IMR-90 (cell line): ENCODE results near the gene BTG2. TPM values are rescaled to one million over a fixed set of nuclear protein-coding genes. Genes with fewer than 3 reads are reported as not detected.

ENCODE experiments used
- ATAC-seq: fragments of 200-7000 bp; cut with Tn5 transposase; 2 replicates; pipeline ENCODE4 v1.9.1; 2020; ENCODE audit warnings: low read depth, mild to moderate bottlenecking, moderate library complexity
- BruUV-seq: library from RNA; stranded (reverse); fragments of 400-500 nt; replicated peaks from 2 replicates; lab custom pipeline; 2021; lab: Mats Ljungman, UMichigan
- CTCF ChIA-PET: fragments of 300-600 bp; formaldehyde crosslinking; extraction: SDS; loops from one replicate; lab custom pipeline; 2021; ENCODE audit warnings: antibody characterized with exemption; lab: Yijun Ruan, JAX
- POLR2A ChIA-PET: fragments of 300-600 bp; sonication (Branson Sonifier 250); formaldehyde crosslinking; loops from one replicate; lab custom pipeline; 2022; ENCODE audit warnings: antibody characterized with exemption; ENCODE audit not compliant: unreplicated experiment; lab: Charles Lee
- DNase-seq: peaks from one replicate; pipeline ENCODE4 v3.0.0; 2013
- H2AFZ ChIP-seq: replicated peaks from 2 replicates; pipeline ENCODE3; 2013; ENCODE audit warnings: low read length, mild to moderate bottlenecking; ENCODE audit not compliant: poor library complexity
- H2AK5ac ChIP-seq: 2 replicates; pipeline ENCODE4 v1.6.1; 2013; ENCODE audit warnings: low read depth, low read length, inconsistent platforms
- H2AK9ac ChIP-seq: replicated peaks from 2 replicates; pipeline ENCODE3; 2013; ENCODE audit warnings: mild to moderate bottlenecking, low read depth, low read length, moderate library complexity; ENCODE audit not compliant: poor library complexity
- H2BK120ac ChIP-seq: 2 replicates; pipeline ENCODE4 v1.6.1; 2013; ENCODE audit warnings: low read depth, low read length, inconsistent platforms
- H2BK15ac ChIP-seq: 3 replicates; pipeline ENCODE4 v1.6.1; 2013; ENCODE audit warnings: low read depth, low read length, inconsistent platforms
- H2BK20ac ChIP-seq: 2 replicates; pipeline ENCODE4 v1.6.1; 2013; ENCODE audit warnings: low read depth, mild to moderate bottlenecking, inconsistent platforms, low read length, moderate library complexity
- H2BK5ac ChIP-seq: 2 replicates; pipeline ENCODE4 v1.6.1; 2013; ENCODE audit warnings: mild to moderate bottlenecking, low read depth, low read length, inconsistent platforms; ENCODE audit not compliant: poor library complexity, severe bottlenecking
- H3K14ac ChIP-seq: replicated peaks from 2 replicates; pipeline ENCODE4 v1.6.1; 2013; ENCODE audit warnings: low read depth, low read length, inconsistent platforms
- H3K18ac ChIP-seq: 2 replicates; pipeline ENCODE4 v1.6.1; 2013; ENCODE audit warnings: low read depth, low read length, control low read depth
- H3K23ac ChIP-seq: 2 replicates; pipeline ENCODE4 v1.6.1; 2013; ENCODE audit warnings: low read depth, low read length, inconsistent platforms
- H3K27ac ChIP-seq: 2 replicates; pipeline ENCODE4 v1.5.1; 2013; ENCODE audit warnings: mild to moderate bottlenecking, control low read depth, low read length; ENCODE audit not compliant: insufficient read depth
- H3K27me3 ChIP-seq: 2 replicates; pipeline ENCODE4 v1.6.1; 2013; ENCODE audit warnings: low read length; ENCODE audit not compliant: control insufficient read depth, insufficient read depth
- H3K36me3 ChIP-seq: 2 replicates; pipeline ENCODE4 v1.6.1; 2013; ENCODE audit warnings: low read length, mixed read lengths; ENCODE audit not compliant: control insufficient read depth, insufficient read depth
- H3K4ac ChIP-seq: 2 replicates; pipeline ENCODE4 v1.6.1; 2013; ENCODE audit warnings: low read depth, low read length, inconsistent platforms
- H3K4me1 ChIP-seq: 2 replicates; pipeline ENCODE4 v1.6.1; 2013; ENCODE audit warnings: low read length, mixed read lengths; ENCODE audit not compliant: control insufficient read depth, insufficient read depth
- H3K4me2 ChIP-seq: 2 replicates; pipeline ENCODE4 v1.6.1; 2013; ENCODE audit warnings: low read depth, mild to moderate bottlenecking, control low read depth, low read length, moderate library complexity
- H3K4me3 ChIP-seq: 2 replicates; pipeline ENCODE4 v1.5.1; 2013; ENCODE audit warnings: low read depth, mild to moderate bottlenecking, control low read depth, low read length, moderate library complexity; ENCODE audit not compliant: insufficient read depth
- H3K56ac ChIP-seq: 2 replicates; pipeline ENCODE4 v1.6.1; 2013; ENCODE audit warnings: low read length, inconsistent platforms; ENCODE audit not compliant: insufficient read depth; ENCODE audit errors: extremely low read depth
- H3K79me1 ChIP-seq, 2 experiments: 2 replicates each; pipeline ENCODE4 v1.6.1; 2013; ENCODE audit warnings: low read length in 2 of 2, inconsistent platforms in 1 of 2, low read depth in 1 of 2
- H3K9ac ChIP-seq: 2 replicates; pipeline ENCODE4 v1.6.1; 2013; ENCODE audit warnings: low read depth, low read length, control low read depth
- H3K9me1 ChIP-seq: 2 replicates; pipeline ENCODE4 v1.6.1; 2013; ENCODE audit warnings: low read length, inconsistent platforms; ENCODE audit not compliant: insufficient read depth
- H3K9me3 ChIP-seq: 2 replicates; pipeline ENCODE4 v1.6.1; 2013; ENCODE audit warnings: low read length; ENCODE audit not compliant: control insufficient read depth, insufficient read depth
- H4K20me1 ChIP-seq: 2 replicates; pipeline ENCODE4 v1.6.1; 2013; ENCODE audit warnings: low read length, inconsistent platforms; ENCODE audit not compliant: insufficient read depth
- H4K5ac ChIP-seq: 2 replicates; pipeline ENCODE4 v1.6.1; 2013; ENCODE audit warnings: mild to moderate bottlenecking, low read depth, low read length, control low read depth
- H4K8ac ChIP-seq, 2 experiments: 2 replicates each; pipeline ENCODE4 v1.6.1; 2013; ENCODE audit warnings: low read depth in 2 of 2, low read length in 2 of 2, control low read depth in 1 of 2, inconsistent platforms in 1 of 2
- H4K91ac ChIP-seq: 2 replicates; pipeline ENCODE4 v1.6.1; 2013; ENCODE audit warnings: low read depth, low read length, inconsistent platforms; ENCODE audit not compliant: insufficient read depth
- BHLHE40 ChIP-seq: fragments of 150-350 bp; IDR thresholded peaks from 2 replicates; pipeline ENCODE4 v1.6.1; 2016; ENCODE audit warnings: mild to moderate bottlenecking, low read depth, low read length
- CHD1 ChIP-seq: IDR thresholded peaks from 2 replicates; pipeline ENCODE4 v1.6.1; 2012; ENCODE audit warnings: low read depth, low read length, improper control_type of control experiment
- CTCF ChIP-seq: conservative IDR thresholded peaks from 2 replicates; pipeline ENCODE4 v1.5.1; 2012; ENCODE audit warnings: mild to moderate bottlenecking, low read depth, low read length, improper control_type of control experiment
- FOS ChIP-seq: fragments of 150-350 bp; IDR thresholded peaks from 2 replicates; pipeline ENCODE4 v1.6.1; 2016; ENCODE audit warnings: low read depth, low read length
- MAFK ChIP-seq: IDR thresholded peaks from 2 replicates; pipeline ENCODE4 v1.6.1; 2012; ENCODE audit warnings: low read depth, low read length, improper control_type of control experiment
- MAZ ChIP-seq: IDR thresholded peaks from 2 replicates; pipeline ENCODE4 v1.6.1; 2012; ENCODE audit warnings: low read depth, mild to moderate bottlenecking, low read length, improper control_type of control experiment, moderate library complexity, borderline replicate concordance
- MXI1 ChIP-seq: IDR thresholded peaks from 2 replicates; pipeline ENCODE4 v1.6.1; 2012; ENCODE audit warnings: low read depth, mild to moderate bottlenecking, low read length, moderate library complexity, borderline replicate concordance
- NFE2L2 ChIP-seq: fragments of 150-350 bp; IDR thresholded peaks from 2 replicates; pipeline ENCODE4 v1.6.1; 2016; ENCODE audit warnings: low read depth, mild to moderate bottlenecking, low read length
- POLR2A ChIP-seq: IDR thresholded peaks from 2 replicates; pipeline ENCODE4 v1.6.1; 2012; ENCODE audit warnings: mild to moderate bottlenecking, low read depth, low read length
- RAD21 ChIP-seq: IDR thresholded peaks from 2 replicates; pipeline ENCODE4 v1.6.1; 2012; ENCODE audit warnings: low read length, improper control_type of control experiment
- SMC3 ChIP-seq: fragments of 150-350 bp; IDR thresholded peaks from 2 replicates; pipeline ENCODE4 v1.6.1; 2016; ENCODE audit warnings: low read depth, mild to moderate bottlenecking, antibody characterized with exemption, low read length, moderate library complexity
- WGBS, 2 experiments: methylation state at CpG; one replicate each; pipeline versions ENCODE4 v1.1.5 to v1.1.7; 2013; ENCODE audit warnings: missing lambda C conversion rate in 2 of 2; ENCODE audit not compliant: insufficient read length in 1 of 2; ENCODE audit errors: extremely low coverage in 2 of 2; 5-methylcytosine and 5-hydroxymethylcytosine counted together
- dilution Hi-C: fragments of 300-500 bp; cut with HindIII; formaldehyde crosslinking; loops from one replicate; pipeline ENCODE4 v1.14.3; 2018; ENCODE audit warnings: low sequenced_read_pairs; ENCODE audit not compliant: unreplicated experiment
- in situ Hi-C: fragments of 300-500 bp; cut with MboI; formaldehyde crosslinking; loops from 3 replicates; pipeline ENCODE4 v1.14.3; 2019; ENCODE audit warnings: low sequenced_read_pairs, inconsistent platforms, mixed read lengths
- intact Hi-C: fragments of 100-400 bp; cut with micrococcal nuclease; formaldehyde crosslinking; loops from 2 replicates; pipeline ENCODE4 v1.10.0; 2022
- polyA plus RNA-seq, 3 experiments: library from polyadenylated mRNA; depleted of rRNA; stranded (reverse); fragments of >200 nt; gene quantifications; 2 replicates each; pipeline ENCODE4 v1.2.3, GENCODE V29; 2012; ENCODE audit warnings: low replicate concordance in 1 of 3
- total RNA-seq: library from RNA; depleted of rRNA; stranded (reverse); fragments of >200 nt; gene quantifications from 2 replicates; pipeline ENCODE4 v1.2.3, GENCODE V29; 2012

Gene BTG2
- total and polyA plus RNA-seq, 2 of the 4 experiments (the other 2 are of a cell fraction) = 8.4 to 18.8 TPM

- no peak overlapping the region for H4K91ac ChIP-seq
- H2BK20ac ChIP-seq = no peak overlapping the region
- no peak overlapping the region for H3K4me3 ChIP-seq
- H3K14ac ChIP-seq = no peak overlapping the region
- H4K20me1 ChIP-seq = no peaks in the 10 kb centered on the region
- TF ChIP-seq MAZ (no peak), MAFK (no peak), MXI1 (no peak), POLR2A (no peak), FOS (no peak), CTCF (no peak), SMC3 (no peak), BHLHE40 (no peak), RAD21 (no peak), NFE2L2 (no peak), CHD1 (no peak)
- H2BK15ac ChIP-seq = no peak overlapping the region
- dilution Hi-C loops = no loop called here
- WGBS, 2 experiments = no CpG with 5 or more reads among the region's 9 CpGs
- H2BK5ac ChIP-seq = no peak overlapping the region
- H2AK5ac ChIP-seq = no peak overlapping the region
- H3K27ac ChIP-seq = no peak overlapping the region
- H3K27me3 ChIP-seq = peaks cover 29% of the 10 kb centered on the region
- H3K9ac ChIP-seq = no peak overlapping the region
- CTCF ChIA-PET = interaction anchor here (0.8 to 2.5 kb wide), 2 partner anchors 17 to 19 kb away, joined by 3 to 8 read pairs; no protein-coding TSS in a partner anchor
- peak overlapping the region; percentile 35 for H2AFZ ChIP-seq
- intact Hi-C loops = no loop called here
- peaks cover 9% of the 10 kb centered on the region; the same call in 1 of the 2 replicates for H3K4me1 ChIP-seq
- H3K56ac ChIP-seq = no peak overlapping the region
- no peak overlapping the region for H3K4me2 ChIP-seq
- H2BK120ac ChIP-seq = no peak overlapping the region
- in situ Hi-C loops = no loop called here
- no peak overlapping the region for H4K8ac ChIP-seq
- ATAC-seq = no peak
- no peak overlapping the region for H4K5ac ChIP-seq
- BruUV-seq = no TSS peak
- H3K79me1 ChIP-seq = no peaks in the 10 kb centered on the region
- no peaks in the 10 kb centered on the region for H3K9me3 ChIP-seq
- H3K36me3 ChIP-seq = no peaks in the 10 kb centered on the region
- H2AK9ac ChIP-seq = no peak overlapping the region
- DNase-seq = no peak
- POLR2A ChIA-PET = interaction anchor here (0.5 kb wide), 1 partner anchor 11 kb away, joined by 3 read pairs; no protein-coding TSS in a partner anchor
- no peak overlapping the region for H3K4ac ChIP-seq
- H3K9me1 ChIP-seq = 0 out of 2 replicates have a peak, but pooled peaks cover 4% of the 10 kb centered on the region
- no peak overlapping the region; the same call in 1 of the 2 replicates for H3K23ac ChIP-seq
- H3K18ac ChIP-seq = no peak overlapping the region
These were observed 18.9 kb upstream of the BTG2 start for GRCh38 chr1:203286161-203286984.
